ENCODE results near the gene LDAH.

Gene LDAH

GRCh38 chr2:20667151-20667530, 155.8 kb downstream of the LDAH start:
- DNase-seq (ENCODE audit: low spot score): no peak

GRCh38 chr2:20666304-20667150, 156.4 kb downstream of the LDAH start, which contains the start of gene GDF7:
Gene GDF7, plus strand, starts transcription at chr2:20667144. Its CDS starts 96 bp downstream, at chr2:20667240.
- no peak for DNase-seq (ENCODE audit: low spot score)

GRCh38 chr2:20666005-20666303, 156.9 kb downstream of the LDAH start:
- no peak for DNase-seq (ENCODE audit: low spot score)

- no peak for DNase-seq (ENCODE audit: low spot score)
Measured at GRCh38 chr2:20665243-20666004, 157.5 kb downstream of the LDAH start.

GRCh38 chr2:20664431-20665242, 158.3 kb downstream of the LDAH start:
- DNase-seq (ENCODE audit: low spot score): no peak

- no peak for DNase-seq (ENCODE audit: low spot score)
Measured at GRCh38 chr2:20664071-20664390, 158.9 kb downstream of the LDAH start.

- DNase-seq (ENCODE audit: low spot score): no peak
Measured at GRCh38 chr2:20663196-20664070, 159.5 kb downstream of the LDAH start.

- DNase-seq (ENCODE audit: low spot score): no peak
Measured at GRCh38 chr2:20662308-20662937, 160.5 kb downstream of the LDAH start.

- peak; percentile 73 for DNase-seq (ENCODE audit: low spot score)
Measured at GRCh38 chr2:20661421-20662307, 161.2 kb downstream of the LDAH start.

GRCh38 chr2:20660506-20661420, 162.1 kb downstream of the LDAH start:
- no peak for DNase-seq (ENCODE audit: low spot score)

GRCh38 chr2:20657522-20658235, 165.2 kb downstream of the LDAH start:
- no peak for DNase-seq (ENCODE audit: low spot score)

GRCh38 chr2:20656561-20656960, 166.3 kb downstream of the LDAH start:
- DNase-seq (ENCODE audit: low spot score): no peak

GRCh38 chr2:20654535-20654813, 168.4 kb downstream of the LDAH start:
- DNase-seq (ENCODE audit: low spot score): no peak

GRCh38 chr2:20653695-20654534, 169.0 kb downstream of the LDAH start:
- DNase-seq (ENCODE audit: low spot score): no peak

GRCh38 chr2:20652673-20653575, 170.0 kb downstream of the LDAH start:
- no peak for DNase-seq (ENCODE audit: low spot score)

- no peak for DNase-seq (ENCODE audit: low spot score)
Measured at GRCh38 chr2:20652141-20652540, 170.8 kb downstream of the LDAH start.

GRCh38 chr2:20651731-20652099, 171.2 kb downstream of the LDAH start:
- DNase-seq (ENCODE audit: low spot score): no peak
